A673 (cell line): ENCODE results near the gene KDM4B.

ENCODE experiments used
- CTCF ChIP-seq: fragments of 300-800, 200-600 bp; sonication (generic); conservative IDR thresholded peaks from 2 replicates; pipeline ENCODE4 v1.5.1; 2017; ENCODE audit warnings: low read depth, mild to moderate bottlenecking, antibody characterized with exemption, low read length, moderate library complexity, mixed read lengths
- EZH2 ChIP-seq: fragments of 200-600 bp; sonication (generic); IDR thresholded peaks from 2 replicates; pipeline ENCODE4 v1.6.1; 2017; ENCODE audit warnings: borderline replicate concordance, low read depth, mild to moderate bottlenecking, mixed read lengths, antibody characterized with exemption, low read length; ENCODE audit not compliant: poor library complexity, severe bottlenecking

GRCh38 chr19:5080030-5080654 lies 111.2 kb downstream of the KDM4B start:
- TF ChIP-seq EZH2 (no peak), CTCF (no peak)
